ENCODE measurements around the gene DYNC2LI1.

DYNC2LI1 gene

GRCh38 chr2:43737097-43737854, 36.6 kb upstream of the DYNC2LI1 start:
- H3K9me3 ChIP-seq: no peaks in the 10 kb centered on the region
- no peaks in the 10 kb centered on the region for H3K4me1 ChIP-seq
- no peak overlapping the region for H3K9ac ChIP-seq
- no peak overlapping the region for H3K4me2 ChIP-seq
- H3K27me3 ChIP-seq: no peaks in the 10 kb centered on the region
- H3K4me3 ChIP-seq: no peak overlapping the region
- no peaks in the 10 kb centered on the region for H4K20me1 ChIP-seq
- no peak overlapping the region for H3K27ac ChIP-seq
- TF ChIP-seq Cebpa-rat (IDR thresholded peaks at IDR 0.05): no peak
- H3K36me3 ChIP-seq: no peaks in the 10 kb centered on the region

- no peaks in the 10 kb centered on the region for H3K27me3 ChIP-seq
- H3K27ac ChIP-seq: no peak overlapping the region
Observed at GRCh38 chr2:43737855-43738254, 36.0 kb upstream of the DYNC2LI1 start.

DNA sequence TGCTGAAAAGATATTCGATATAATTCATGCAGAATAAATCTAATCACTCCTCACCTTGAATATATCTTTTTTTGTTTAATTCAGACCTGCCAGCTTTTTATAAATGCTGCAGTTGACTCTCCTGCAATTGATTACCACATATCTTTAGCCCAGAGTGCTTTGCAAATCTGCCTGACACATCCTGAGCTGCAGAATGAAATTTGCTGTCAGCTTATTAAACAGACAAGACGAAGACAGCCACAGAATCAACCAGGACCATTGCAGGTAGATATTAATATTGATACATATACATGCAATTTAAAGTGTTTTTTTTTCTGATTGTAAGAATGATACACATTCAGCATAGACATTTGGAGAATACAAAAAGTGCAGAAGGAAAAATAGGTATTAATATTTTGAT, 35.6 kb upstream of the DYNC2LI1 start:
- H3K9ac ChIP-seq: no peak overlapping the region
- no peaks in the 10 kb centered on the region for H3K36me3 ChIP-seq
- H3K4me2 ChIP-seq: no peak overlapping the region
- no peaks in the 10 kb centered on the region for H3K9me3 ChIP-seq
- no peaks in the 10 kb centered on the region for H4K20me1 ChIP-seq
- no peak overlapping the region for H3K4me3 ChIP-seq
- H3K4me1 ChIP-seq: no peaks in the 10 kb centered on the region
- no peaks in the 10 kb centered on the region for H3K27me3 ChIP-seq
- no peak overlapping the region for H3K27ac ChIP-seq
- TF ChIP-seq Cebpa-rat (IDR thresholded peaks at IDR 0.05): no peak

More at GRCh38 chr2:43737855-43738254, 36.0 kb upstream of the DYNC2LI1 start:
- H3K4me3 ChIP-seq: no peak overlapping the region
- no peak for TF ChIP-seq Cebpa-rat (IDR thresholded peaks at IDR 0.05)
- H3K36me3 ChIP-seq: no peaks in the 10 kb centered on the region
- no peaks in the 10 kb centered on the region for H3K4me1 ChIP-seq
- H3K9me3 ChIP-seq: no peaks in the 10 kb centered on the region
- H3K9ac ChIP-seq: no peak overlapping the region
- H3K4me2 ChIP-seq: no peak overlapping the region
- H4K20me1 ChIP-seq: no peaks in the 10 kb centered on the region

- no peaks in the 10 kb centered on the region for H3K9me3 ChIP-seq
- no peaks in the 10 kb centered on the region for H3K4me1 ChIP-seq
- no peaks in the 10 kb centered on the region for H4K20me1 ChIP-seq
- no peaks in the 10 kb centered on the region for H3K36me3 ChIP-seq
- no peak overlapping the region for H3K9ac ChIP-seq
- H3K4me2 ChIP-seq: no peak overlapping the region
- no peak overlapping the region for H3K27ac ChIP-seq
- TF ChIP-seq Cebpa-rat (IDR thresholded peaks at IDR 0.05): no peak
- no peaks in the 10 kb centered on the region for H3K27me3 ChIP-seq
- no peak overlapping the region for H3K4me3 ChIP-seq
Observed at GRCh38 chr2:43743706-43744105, 30.1 kb upstream of the DYNC2LI1 start.

- Histone ChIP-seq H3K9me3 (no peaks in the 10 kb centered on the region), H3K27ac (no peak overlapping the region), H3K9ac (no peak overlapping the region), H3K4me1 (no peaks in the 10 kb centered on the region), H3K27me3 (no peaks in the 10 kb centered on the region), H4K20me1 (no peaks in the 10 kb centered on the region), H3K4me3 (no peak overlapping the region), H3K36me3 (no peaks in the 10 kb centered on the region), H3K4me2 (no peak overlapping the region)
- no peak for TF ChIP-seq Cebpa-rat (IDR thresholded peaks at IDR 0.05)
Observed at GRCh38 chr2:43745457-43745856, 28.4 kb upstream of the DYNC2LI1 start.

DNA sequence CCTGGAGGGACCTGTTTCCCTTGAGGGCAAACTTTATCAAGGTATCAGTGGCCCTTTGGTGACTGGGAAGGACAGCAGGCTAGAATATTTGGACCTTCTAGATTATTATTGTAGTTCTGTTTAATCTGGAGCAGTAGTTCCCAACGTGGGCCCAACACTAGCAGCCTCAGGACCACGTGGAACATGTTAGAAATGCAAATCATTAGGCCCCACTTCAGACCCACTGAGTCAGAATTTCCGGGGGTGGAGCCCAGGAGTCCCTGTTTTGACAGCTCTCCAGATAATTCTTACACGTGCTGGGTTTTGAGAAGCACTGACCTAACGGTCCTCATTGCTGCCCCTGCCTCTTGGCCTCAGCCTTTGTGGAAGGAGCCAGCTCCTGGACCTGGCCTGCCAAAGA, 25.5 kb upstream of the DYNC2LI1 start:
- Histone ChIP-seq H3K27ac (no peak overlapping the region), H3K4me1 (no peaks in the 10 kb centered on the region), H3K36me3 (no peaks in the 10 kb centered on the region), H3K9ac (no peak overlapping the region), H4K20me1 (no peaks in the 10 kb centered on the region), H3K4me3 (no peak overlapping the region), H3K27me3 (no peaks in the 10 kb centered on the region), H3K9me3 (no peaks in the 10 kb centered on the region), H3K4me2 (no peak overlapping the region)
- no peak for TF ChIP-seq Cebpa-rat (IDR thresholded peaks at IDR 0.05)

GRCh38 chr2:43749583-43749982, 24.3 kb upstream of the DYNC2LI1 start:
- H3K36me3 ChIP-seq: no peaks in the 10 kb centered on the region
- H4K20me1 ChIP-seq: no peaks in the 10 kb centered on the region
- no peaks in the 10 kb centered on the region for H3K27me3 ChIP-seq
- H3K9ac ChIP-seq: no peak overlapping the region
- H3K4me1 ChIP-seq: no peaks in the 10 kb centered on the region
- H3K4me3 ChIP-seq: no peak overlapping the region
- no peaks in the 10 kb centered on the region for H3K9me3 ChIP-seq
- no peak overlapping the region for H3K4me2 ChIP-seq
- TF ChIP-seq Cebpa-rat (IDR thresholded peaks at IDR 0.05): no peak
- H3K27ac ChIP-seq: no peak overlapping the region

DNA sequence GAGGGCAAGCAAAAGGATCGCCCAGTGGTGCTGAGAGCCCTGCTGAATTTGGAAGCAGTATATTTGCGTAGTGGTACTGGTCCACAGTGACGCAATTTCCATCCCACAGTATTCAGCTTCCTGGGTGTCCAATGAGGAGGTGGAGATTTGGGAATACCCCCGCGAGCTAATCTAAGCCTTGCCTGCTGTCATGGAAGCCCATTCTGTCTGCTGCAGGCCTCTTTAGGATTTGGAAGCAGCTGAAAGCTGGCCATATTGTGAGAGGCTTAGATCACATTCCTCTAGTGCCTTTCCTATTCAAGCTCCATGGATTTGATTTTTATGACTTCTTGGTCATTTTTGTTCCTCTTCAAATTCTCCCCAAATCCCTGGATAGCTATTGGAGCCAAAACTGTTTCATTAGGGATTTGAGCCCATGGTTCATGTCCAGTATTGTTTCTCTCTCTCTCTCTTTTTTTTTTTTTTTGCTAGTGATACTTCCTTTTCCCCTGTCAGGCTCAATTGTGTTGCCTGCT, 22.3 kb upstream of the DYNC2LI1 start:
- Histone ChIP-seq H4K20me1 (no peaks in the 10 kb centered on the region), H3K9ac (no peak overlapping the region), H3K27ac (no peak overlapping the region), H3K9me3 (no peaks in the 10 kb centered on the region), H3K27me3 (no peaks in the 10 kb centered on the region), H3K4me3 (no peak overlapping the region), H3K4me1 (no peaks in the 10 kb centered on the region), H3K4me2 (no peak overlapping the region), H3K36me3 (no peaks in the 10 kb centered on the region)
- no peak for TF ChIP-seq Cebpa-rat (IDR thresholded peaks at IDR 0.05)

DNA sequence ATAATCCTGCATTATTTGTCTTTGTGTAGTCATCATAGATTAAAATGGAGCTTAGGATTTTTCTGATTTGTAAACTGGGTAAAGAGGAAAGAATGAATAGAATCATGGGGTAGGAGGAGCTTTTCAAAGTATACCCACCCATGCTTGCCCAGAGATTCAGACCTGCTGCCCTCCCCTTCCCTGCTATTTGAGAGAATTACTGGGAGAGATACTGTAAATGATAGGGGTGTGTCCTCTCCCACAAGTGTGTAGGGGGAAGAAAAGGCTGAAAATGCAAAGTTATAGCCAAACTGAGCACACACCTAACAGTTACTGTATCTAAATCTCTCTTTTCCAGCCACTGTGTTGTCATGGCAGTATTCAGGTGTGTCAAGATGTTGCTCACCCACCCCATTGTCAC, 21.5 kb upstream of the DYNC2LI1 start:
- Histone ChIP-seq H3K27me3 (no peaks in the 10 kb centered on the region), H3K4me3 (no peak overlapping the region), H3K9ac (no peak overlapping the region), H3K4me2 (no peak overlapping the region), H3K27ac (no peak overlapping the region), H3K36me3 (no peaks in the 10 kb centered on the region), H4K20me1 (no peaks in the 10 kb centered on the region), H3K4me1 (no peaks in the 10 kb centered on the region), H3K9me3 (no peaks in the 10 kb centered on the region)
- TF ChIP-seq Cebpa-rat (IDR thresholded peaks at IDR 0.05): no peak

DNA sequence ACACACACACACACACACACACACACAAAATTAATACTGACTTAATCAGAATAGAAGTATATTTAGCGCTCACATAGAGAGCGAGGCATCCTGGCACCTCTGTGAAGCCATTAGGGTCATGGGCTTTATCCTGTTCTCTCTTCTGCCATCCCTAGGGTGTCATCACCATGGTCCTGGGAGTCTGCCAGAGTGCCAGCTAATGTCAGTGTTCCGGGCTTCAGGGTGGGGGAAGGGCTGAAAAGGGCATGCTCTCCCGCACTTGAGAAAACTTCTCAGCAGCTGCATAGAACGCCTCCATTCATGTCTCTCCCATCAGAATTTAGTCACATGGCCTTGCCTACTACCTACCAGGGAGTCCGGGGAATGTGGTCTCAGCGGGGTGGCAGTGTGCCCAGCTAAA, 19.7 kb upstream of the DYNC2LI1 start:
- H3K9ac ChIP-seq: no peak overlapping the region
- no peaks in the 10 kb centered on the region for H4K20me1 ChIP-seq
- no peaks in the 10 kb centered on the region for H3K27me3 ChIP-seq
- no peak for TF ChIP-seq Cebpa-rat (IDR thresholded peaks at IDR 0.05)
- no peak overlapping the region for H3K4me3 ChIP-seq
- no peaks in the 10 kb centered on the region for H3K4me1 ChIP-seq
- H3K36me3 ChIP-seq: no peaks in the 10 kb centered on the region
- H3K27ac ChIP-seq: no peak overlapping the region
- no peak overlapping the region for H3K4me2 ChIP-seq
- H3K9me3 ChIP-seq: no peaks in the 10 kb centered on the region

Measured in BLaER1 (cell line).